HepG2 (cell line): ENCODE data around the gene TADA1. TPM values are rescaled to one million over a fixed set of nuclear protein-coding genes. Genes with fewer than 3 reads are reported as not detected.
A peak's percentile ranks its signal among the peaks of the same experiment; 100 is the strongest.

Experiments used
- AFF4 ChIP-seq: sonication (generic); formaldehyde crosslinking; IDR thresholded peaks from 2 replicates; pipeline ENCODE4 v1.4.0; 2020; ENCODE audit warnings: missing genetic modification reagents
- FOXJ3 ChIP-seq: sonication (generic); formaldehyde crosslinking; IDR thresholded peaks from 2 replicates; pipeline ENCODE4 v1.4.0; 2020; ENCODE audit warnings: missing genetic modification reagents, mild to moderate bottlenecking, borderline replicate concordance
- HNF4G ChIP-seq, 2 experiments: sonication (generic) in 1 of 2; formaldehyde crosslinking in 1 of 2; IDR thresholded peaks; 2 replicates each; pipeline versions ENCODE4 v1.4.0 to v1.6.1; 2011 to 2020; ENCODE audit warnings: borderline replicate concordance in 2 of 2, low read depth in 2 of 2, mild to moderate bottlenecking in 2 of 2, low read length in 1 of 2, missing genetic modification reagents in 1 of 2, moderate library complexity in 1 of 2
- JARID2 ChIP-seq: sonication (generic); formaldehyde crosslinking; IDR thresholded peaks from 2 replicates; pipeline ENCODE4 v1.8.1; 2023; ENCODE audit warnings: missing genetic modification reagents, inconsistent platforms; ENCODE audit not compliant: insufficient replicate concordance
- KLF15 ChIP-seq: sonication (generic); formaldehyde crosslinking; IDR thresholded peaks from 2 replicates; pipeline ENCODE4 v1.8.1; 2023; ENCODE audit warnings: borderline replicate concordance, mild to moderate bottlenecking, inconsistent platforms, missing genetic modification reagents, mixed read lengths
- KLF9 ChIP-seq: IDR thresholded peaks from 2 replicates; pipeline ENCODE4 v1.6.1; 2016; ENCODE audit warnings: low read depth
- MLX ChIP-seq: IDR thresholded peaks from 2 replicates; pipeline ENCODE4 v1.6.1; 2016
- NFKB2 ChIP-seq: sonication (generic); formaldehyde crosslinking; IDR thresholded peaks from 2 replicates; pipeline ENCODE4 v1.4.0; 2020; ENCODE audit warnings: missing genetic modification reagents, borderline replicate concordance
- RFXAP ChIP-seq: sonication (generic); formaldehyde crosslinking; IDR thresholded peaks from 2 replicates; pipeline ENCODE4 v1.4.0; 2020; ENCODE audit warnings: missing genetic modification reagents, borderline replicate concordance
- RXRA ChIP-seq: sonication (generic); formaldehyde crosslinking; IDR thresholded peaks from 2 replicates; pipeline ENCODE4 v1.5.1; 2020; ENCODE audit warnings: missing genetic modification reagents
- SALL1 ChIP-seq: sonication (generic); formaldehyde crosslinking; IDR thresholded peaks from 2 replicates; pipeline ENCODE4 v1.8.0; 2022; ENCODE audit warnings: mild to moderate bottlenecking, missing genetic modification reagents
- SRF ChIP-seq: IDR thresholded peaks from 2 replicates; pipeline ENCODE4 v1.6.1; 2011; ENCODE audit warnings: mild to moderate bottlenecking, low read depth, low read length, moderate library complexity
- U2AF2 ChIP-seq: fragments of 200-400 bp; formaldehyde crosslinking; IDR thresholded peaks from 2 replicates; pipeline ENCODE4 v1.6.1; 2017; ENCODE audit warnings: low read depth, mild to moderate bottlenecking, low read length
- ZNF205 ChIP-seq: IDR thresholded peaks from 2 replicates; pipeline ENCODE4 v1.6.1; 2018; ENCODE audit warnings: missing biosample characterization, missing genetic modification reagents
- ZNF329 ChIP-seq: sonication (generic); formaldehyde crosslinking; IDR thresholded peaks from 2 replicates; pipeline ENCODE4 v1.9.0; 2021; ENCODE audit warnings: low read depth, mild to moderate bottlenecking, missing genetic modification reagents
- ZNF512 ChIP-seq: sonication (generic); formaldehyde crosslinking; IDR thresholded peaks from 2 replicates; pipeline ENCODE4 v1.4.0; 2020; ENCODE audit warnings: mild to moderate bottlenecking, missing genetic modification reagents
- ZNF547 ChIP-seq: sonication (generic); formaldehyde crosslinking; IDR thresholded peaks from 2 replicates; pipeline ENCODE4 v1.5.1; 2020; ENCODE audit warnings: mild to moderate bottlenecking, missing genetic modification reagents
- ZNF562 ChIP-seq: sonication (generic); formaldehyde crosslinking; IDR thresholded peaks from 2 replicates; pipeline ENCODE4 v1.8.0; 2022; ENCODE audit warnings: missing genetic modification reagents, borderline replicate concordance
- ZNF768 ChIP-seq: sonication (generic); formaldehyde crosslinking; IDR thresholded peaks from 2 replicates; pipeline ENCODE4 v1.4.0; 2020; ENCODE audit warnings: missing genetic modification reagents
- polyA plus RNA-seq, 8 experiments: library from polyadenylated mRNA; depleted of rRNA in 3 of 8; stranded (reverse) in 7 of 8; unstranded in 1 of 8; fragments of >200 nt; fragmentation: Illumina TruSeq in 4 of 8; extraction: Trizol in 4 of 8; gene quantifications; 2 replicates each; pipeline versions ENCODE4 v1.2.1 to v1.2.3, GENCODE V29; 2011 to 2016; ENCODE audit warnings: low read depth in 4 of 8, missing spikeins in 1 of 8, mixed read lengths in 1 of 8; ENCODE audit not compliant: insufficient read depth in 1 of 8
- total RNA-seq, 5 experiments: library from RNA; depleted of rRNA; stranded (reverse); fragments of >200 nt; fragmentation: Illumina TruSeq; extraction: Trizol; gene quantifications; 2 replicates each; pipeline ENCODE4 v1.2.3, GENCODE V29; 2016; ENCODE audit warnings: low read depth in 1 of 5
- TF ChIP-seq, protein P1 (sequence below): IDR thresholded peaks from 2 replicates; pipeline ENCODE4 v1.6.1; 2016; ENCODE audit warnings: missing genetic modification reagents, missing compliant biosample characterization
- TF ChIP-seq, protein P2 (sequence below): sonication (generic); formaldehyde crosslinking; IDR thresholded peaks from 2 replicates; pipeline ENCODE4 v1.9.0; 2021; ENCODE audit warnings: missing genetic modification reagents, borderline replicate concordance

TADA1 gene
- total and polyA plus RNA-seq, 2 of the 13 experiments (the other 11 are each of a cell fraction or from before 2014, with no cell fraction given) = 28.3 to 29.1 TPM

GRCh38 chr1:166875734-166876539 lies at the start of gene TADA1 (continued):
- TF ChIP-seq FOXJ3 (CRISPR knock-in tag) (no peak), MLX (peak; percentile 48; the same call in 1 of the 2 replicates), ZNF205 (peak; percentile 33; the same call in 1 of the 2 replicates), KLF15 (CRISPR knock-in tag) (0 out of 2 replicates have a peak, but pooled peaks have one; percentile 49), RXRA (CRISPR knock-in tag) (peak; percentile 62), ZNF329 (no peak), SALL1 (peak; percentile 69), KLF9 (CRISPR knock-in tag) (0 out of 2 replicates have a peak, but pooled peaks have one; percentile 31), HNF4G (IDR thresholded peaks at IDR 0.05; ENCODE audit: borderline replicate concordance, low read depth, low read length) (no peak), HNF4G (CRISPR knock-in tag; IDR thresholded peaks at IDR 0.05; ENCODE audit: borderline replicate concordance, low read depth) (peak; percentile 69; the same call in 1 of the 2 replicates), ZNF547 (CRISPR knock-in tag) (peak; percentile 87), ZNF512 (CRISPR knock-in tag) (no peak), ZNF768 (CRISPR knock-in tag) (peak; percentile 46; the same call in 1 of the 2 replicates), SRF (no peak), RFXAP (CRISPR knock-in tag) (peak; percentile 51), NFKB2 (CRISPR knock-in tag) (peak; percentile 73; the same call in 1 of the 2 replicates), U2AF2 (0 out of 2 replicates have a peak, but pooled peaks have one; percentile 64), AFF4 (CRISPR knock-in tag) (no peak), JARID2 (CRISPR knock-in tag) (no peak), ZNF562 (CRISPR knock-in tag) (no peak)
- TF ChIP-seq, protein P1, sequence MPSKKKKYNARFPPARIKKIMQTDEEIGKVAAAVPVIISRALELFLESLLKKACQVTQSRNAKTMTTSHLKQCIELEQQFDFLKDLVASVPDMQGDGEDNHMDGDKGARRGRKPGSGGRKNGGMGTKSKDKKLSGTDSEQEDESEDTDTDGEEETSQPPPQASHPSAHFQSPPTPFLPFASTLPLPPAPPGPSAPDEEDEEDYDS (CRISPR knock-in tag) = peak; percentile 56
- TF ChIP-seq, protein P2, sequence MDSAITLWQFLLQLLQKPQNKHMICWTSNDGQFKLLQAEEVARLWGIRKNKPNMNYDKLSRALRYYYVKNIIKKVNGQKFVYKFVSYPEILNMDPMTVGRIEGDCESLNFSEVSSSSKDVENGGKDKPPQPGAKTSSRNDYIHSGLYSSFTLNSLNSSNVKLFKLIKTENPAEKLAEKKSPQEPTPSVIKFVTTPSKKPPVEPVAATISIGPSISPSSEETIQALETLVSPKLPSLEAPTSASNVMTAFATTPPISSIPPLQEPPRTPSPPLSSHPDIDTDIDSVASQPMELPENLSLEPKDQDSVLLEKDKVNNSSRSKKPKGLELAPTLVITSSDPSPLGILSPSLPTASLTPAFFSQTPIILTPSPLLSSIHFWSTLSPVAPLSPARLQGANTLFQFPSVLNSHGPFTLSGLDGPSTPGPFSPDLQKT (CRISPR knock-in tag) = no peak
